ENCODE measurements around the gene CDK5RAP3. TPM values are rescaled to one million over a fixed set of nuclear protein-coding genes. Genes with fewer than 3 reads are reported as not detected.
"Not testable (repeated sequence)": the region's sequence is repeated elsewhere in the genome, so short reads cannot be mapped to it uniquely, and the experiment has no call there.

The CDK5RAP3 gene
- total RNA-seq, 1 donor from 2014 or later, result 62.8 TPM

GRCh38 chr17:47929218-47930000 lies 41.5 kb upstream of the CDK5RAP3 start:
- Histone ChIP-seq H3K27ac (ENCODE audit: low read depth, low read length) (no peak overlapping the region), H3K4me2 (ENCODE audit: low read length) (no peak overlapping the region), H3K27me3 (ENCODE audit: insufficient read depth, low read length) (no peaks in the 10 kb centered on the region), H3K9ac (ENCODE audit: low read length) (no peak overlapping the region), H2AFZ (ENCODE audit: low read depth, low read length) (no peak overlapping the region), H3K36me3 (ENCODE audit: insufficient read depth, low read length) (peaks cover 9% of the 10 kb centered on the region), H3K4me1 (ENCODE audit: insufficient read depth, low read length) (peaks cover 10% of the 10 kb centered on the region), H4K20me1 (ENCODE audit: insufficient read depth, low read length) (no peaks in the 10 kb centered on the region), H3K79me2 (ENCODE audit: insufficient read depth, low read length) (no peaks in the 10 kb centered on the region), H3K4me3 (ENCODE audit: insufficient read depth, low read depth, low read length) (no peak overlapping the region), H3K9me3 (ENCODE audit: insufficient read depth, low read depth, low read length) (no peaks in the 10 kb centered on the region)
- no peak for DNase-seq (ENCODE audit: low read depth)
- no peak overlapping the region for H3K4me3 Mint-ChIP-seq (ENCODE audit: unreplicated experiment)
- no peak overlapping the region for H3K27ac Mint-ChIP-seq (ENCODE audit: unreplicated experiment)
- no peaks in the 10 kb centered on the region for H3K27me3 Mint-ChIP-seq (ENCODE audit: low read depth, unreplicated experiment)
- TF ChIP-seq EZH2 (IDR thresholded peaks at IDR 0.05; ENCODE audit: insufficient read depth, low read length), result no peak
- peaks cover 6% of the 10 kb centered on the region for H3K4me1 Mint-ChIP-seq (ENCODE audit: low read depth, unreplicated experiment)
- H3K9me3 Mint-ChIP-seq (ENCODE audit: unreplicated experiment), result no peaks in the 10 kb centered on the region
- FAIRE-seq, result no peak
- peaks cover 29% of the 10 kb centered on the region for H3K36me3 Mint-ChIP-seq (ENCODE audit: low read depth, unreplicated experiment)

- Histone ChIP-seq H3K4me1 (ENCODE audit: insufficient read depth, low read length) (peaks cover 14% of the 10 kb centered on the region), H3K4me2 (ENCODE audit: low read length) (no peak overlapping the region), H4K20me1 (ENCODE audit: insufficient read depth, low read length) (no peaks in the 10 kb centered on the region), H2AFZ (ENCODE audit: low read depth, low read length) (no peak overlapping the region), H3K79me2 (ENCODE audit: insufficient read depth, low read length) (no peaks in the 10 kb centered on the region), H3K27ac (ENCODE audit: low read depth, low read length) (no peak overlapping the region), H3K9ac (ENCODE audit: low read length) (no peak overlapping the region), H3K4me3 (ENCODE audit: insufficient read depth, low read depth, low read length) (no peak overlapping the region), H3K36me3 (ENCODE audit: insufficient read depth, low read length) (peaks cover 4% of the 10 kb centered on the region), H3K9me3 (ENCODE audit: insufficient read depth, low read depth, low read length) (no peaks in the 10 kb centered on the region), H3K27me3 (ENCODE audit: insufficient read depth, low read length) (no peaks in the 10 kb centered on the region)
- Mint-ChIP-seq H3K36me3 (ENCODE audit: low read depth, unreplicated experiment) (peaks cover 22% of the 10 kb centered on the region), H3K9me3 (ENCODE audit: unreplicated experiment) (no peaks in the 10 kb centered on the region), H3K27ac (ENCODE audit: unreplicated experiment) (no peak overlapping the region), H3K4me1 (ENCODE audit: low read depth, unreplicated experiment) (peaks cover 4% of the 10 kb centered on the region), H3K4me3 (ENCODE audit: unreplicated experiment) (no peak overlapping the region), H3K27me3 (ENCODE audit: low read depth, unreplicated experiment) (no peaks in the 10 kb centered on the region)
- DNase-seq (ENCODE audit: low read depth) (no peak), FAIRE-seq (no peak)
- TF ChIP-seq CTCF (IDR thresholded peaks at IDR 0.05; ENCODE audit: insufficient read depth, low read depth, low read length) (no peak), EZH2 (IDR thresholded peaks at IDR 0.05; ENCODE audit: insufficient read depth, low read length) (no peak)
Measured at GRCh38 chr17:47931848-47932247, 39.1 kb upstream of the CDK5RAP3 start.

DNA sequence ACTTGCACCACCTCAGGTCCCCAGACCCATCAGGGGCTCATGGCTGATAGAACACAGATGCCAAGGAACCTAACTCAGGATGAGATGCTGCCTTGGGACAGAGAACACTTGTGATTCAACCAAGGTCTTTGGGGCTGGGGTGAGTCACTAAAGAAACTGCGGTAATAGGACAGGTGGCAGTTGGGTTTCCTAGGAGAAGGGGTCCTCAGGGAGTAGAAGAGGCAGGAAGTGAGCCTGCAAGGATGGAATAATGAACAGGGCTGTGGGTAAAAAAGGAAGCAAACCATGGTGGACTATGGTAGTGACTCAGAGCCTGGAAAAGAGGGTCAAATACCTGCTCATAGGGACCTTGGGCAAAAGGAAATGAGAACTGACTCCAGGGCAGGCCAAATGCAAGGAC lies 36.1 kb upstream of the CDK5RAP3 start:
- peaks cover 14% of the 10 kb centered on the region for H3K4me1 ChIP-seq (ENCODE audit: insufficient read depth, low read length)
- DNase-seq (ENCODE audit: low read depth) (peak; percentile 20), FAIRE-seq (no peak)
- H3K79me2 ChIP-seq (ENCODE audit: insufficient read depth, low read length), result no peaks in the 10 kb centered on the region
- H3K4me2 ChIP-seq (ENCODE audit: low read length), result peak overlapping the region; percentile 28
- H2AFZ ChIP-seq (ENCODE audit: low read depth, low read length), result no peak overlapping the region
- no peak overlapping the region for H3K27ac ChIP-seq (ENCODE audit: low read depth, low read length)
- Mint-ChIP-seq H3K27ac (ENCODE audit: unreplicated experiment) (no peak overlapping the region), H3K27me3 (ENCODE audit: low read depth, unreplicated experiment) (peaks cover 2% of the 10 kb centered on the region), H3K4me1 (ENCODE audit: low read depth, unreplicated experiment) (peaks cover 4% of the 10 kb centered on the region), H3K4me3 (ENCODE audit: unreplicated experiment) (no peak overlapping the region), H3K36me3 (ENCODE audit: low read depth, unreplicated experiment) (peaks cover 7% of the 10 kb centered on the region), H3K9me3 (ENCODE audit: unreplicated experiment) (no peaks in the 10 kb centered on the region)
- H3K36me3 ChIP-seq (ENCODE audit: insufficient read depth, low read length), result peaks cover 4% of the 10 kb centered on the region
- H4K20me1 ChIP-seq (ENCODE audit: insufficient read depth, low read length), result no peaks in the 10 kb centered on the region
- H3K9me3 ChIP-seq (ENCODE audit: insufficient read depth, low read depth, low read length), result no peaks in the 10 kb centered on the region
- no peak overlapping the region for H3K4me3 ChIP-seq (ENCODE audit: insufficient read depth, low read depth, low read length)
- no peak overlapping the region for H3K9ac ChIP-seq (ENCODE audit: low read length)
- no peaks in the 10 kb centered on the region for H3K27me3 ChIP-seq (ENCODE audit: insufficient read depth, low read length)
- TF ChIP-seq CTCF (IDR thresholded peaks at IDR 0.05; ENCODE audit: insufficient read depth, low read depth, low read length) (no peak), EZH2 (IDR thresholded peaks at IDR 0.05; ENCODE audit: insufficient read depth, low read length) (no peak)

DNA sequence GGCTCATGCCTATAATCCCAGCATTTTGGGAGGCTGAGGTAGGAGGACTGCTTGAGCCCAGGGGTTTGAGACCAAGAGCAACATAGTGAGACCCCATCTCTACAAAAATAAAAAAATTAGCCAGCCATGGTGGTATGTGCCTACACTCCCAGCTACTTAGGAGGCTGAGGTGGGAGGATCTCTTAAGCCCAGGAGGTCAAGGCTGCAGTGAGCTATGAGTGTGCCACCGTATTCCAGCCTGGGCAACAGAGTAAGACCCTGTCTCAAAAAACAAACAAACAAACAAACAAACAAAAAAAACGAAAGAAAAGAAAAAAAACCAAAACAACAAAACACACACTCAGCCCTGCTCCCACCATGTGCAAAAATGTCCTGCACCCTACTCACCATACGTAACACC lies 35.4 kb upstream of the CDK5RAP3 start:
- not testable (repeated sequence) for H3K9me3 ChIP-seq (ENCODE audit: insufficient read depth, low read depth, low read length); H3K9ac ChIP-seq (ENCODE audit: low read length); H3K27ac ChIP-seq (ENCODE audit: low read depth, low read length); H3K27me3 Mint-ChIP-seq (ENCODE audit: low read depth, unreplicated experiment); H3K4me1 Mint-ChIP-seq (ENCODE audit: low read depth, unreplicated experiment); H3K4me3 Mint-ChIP-seq (ENCODE audit: unreplicated experiment); H4K20me1 ChIP-seq (ENCODE audit: insufficient read depth, low read length); H3K27me3 ChIP-seq (ENCODE audit: insufficient read depth, low read length); H3K36me3 ChIP-seq (ENCODE audit: insufficient read depth, low read length); H3K4me3 ChIP-seq (ENCODE audit: insufficient read depth, low read depth, low read length); H3K36me3 Mint-ChIP-seq (ENCODE audit: low read depth, unreplicated experiment); H3K9me3 Mint-ChIP-seq (ENCODE audit: unreplicated experiment); H2AFZ ChIP-seq (ENCODE audit: low read depth, low read length); H3K27ac Mint-ChIP-seq (ENCODE audit: unreplicated experiment); H3K79me2 ChIP-seq (ENCODE audit: insufficient read depth, low read length); FAIRE-seq; DNase-seq (ENCODE audit: low read depth)
- peak overlapping the region; percentile 28 for H3K4me2 ChIP-seq (ENCODE audit: low read length)
- H3K4me1 ChIP-seq (ENCODE audit: insufficient read depth, low read length), result peaks cover 14% of the 10 kb centered on the region
